GM12878 (cell line): ENCODE results near the gene KLHL36. TPM values are rescaled to one million over a fixed set of nuclear protein-coding genes. Genes with fewer than 3 reads are reported as not detected.

Experiments used
- ATAC-seq: fragments of 200-7000 bp; cut with Tn5 transposase; 3 replicates; pipeline ENCODE4 v1.9.1; 2020; ENCODE audit warnings: mild to moderate bottlenecking, moderate library complexity
- BruUV-seq: library from RNA; stranded (reverse); fragments of 400-500 nt; replicated peaks from 2 replicates; lab custom pipeline; 2021; lab: Mats Ljungman, UMichigan
- CTCF ChIA-PET: fragments of 300-600 bp; sonication (Branson Sonifier 250); formaldehyde crosslinking; extraction: SDS; loops from one replicate; lab custom pipeline; 2021; ENCODE audit warnings: inconsistent platforms; lab: Yijun Ruan, JAX
- POLR2A ChIA-PET: fragments of 350-600 bp; formaldehyde crosslinking; extraction: SDS; loops from one replicate; lab custom pipeline; 2021; ENCODE audit warnings: inconsistent platforms; lab: Charles Lee
- RAD21 ChIA-PET: fragments of 300-600 bp; sonication (Branson Sonifier 250); formaldehyde crosslinking; loops from one replicate; lab custom pipeline; 2023; ENCODE audit warnings: antibody characterized with exemption; ENCODE audit not compliant: unreplicated experiment; lab: Charles Lee
- SMC1A ChIA-PET: fragments of 300-600 bp; sonication (Branson Sonifier 250); formaldehyde crosslinking; loops from one replicate; lab custom pipeline; 2023; ENCODE audit not compliant: unreplicated experiment, uncharacterized antibody; lab: Charles Lee
- DNase-seq: peaks from one replicate; pipeline ENCODE4 v3.0.0-alpha.2; 2011; ENCODE audit warnings: low read depth, low spot score
- FAIRE-seq: peaks from 3 replicates; lab custom pipeline; 2011; peaks lifted over from hg19 to GRCh38; lab: Jason Lieb, UNC
- H2AFZ ChIP-seq: 2 replicates; pipeline ENCODE4 v1.6.0; 2011; ENCODE audit warnings: low read depth, low read length, control low read depth; ENCODE audit not compliant: control insufficient read depth
- H3K27ac ChIP-seq: 2 replicates; pipeline ENCODE4 v1.5.1; 2011; ENCODE audit warnings: control low read depth; ENCODE audit not compliant: control insufficient read depth, insufficient read depth
- H3K27me3 ChIP-seq, 2 experiments: replicated peaks in 1 of 2; 2 replicates each; pipeline versions ENCODE4 v1.6.0 to v1.6.1; 2011; ENCODE audit warnings: low read length in 1 of 2; ENCODE audit not compliant: control insufficient read depth in 2 of 2, insufficient read depth in 2 of 2
- H3K36me3 ChIP-seq, 2 experiments: 2 replicates each; pipeline ENCODE4 v1.5.1; 2011; ENCODE audit warnings: low read length in 1 of 2; ENCODE audit not compliant: control insufficient read depth in 2 of 2, insufficient read depth in 2 of 2
- H3K4me1 ChIP-seq: 2 replicates; pipeline ENCODE4 v1.6.1; 2011; ENCODE audit warnings: mild to moderate bottlenecking, low read length, moderate library complexity, mixed read lengths; ENCODE audit not compliant: control insufficient read depth, insufficient read depth
- H3K4me2 ChIP-seq: 2 replicates; pipeline ENCODE4 v1.6.0; 2011; ENCODE audit warnings: control low read depth; ENCODE audit not compliant: control insufficient read depth, insufficient read depth
- H3K4me3 ChIP-seq: fragments of 200-600 bp; sonication (generic); 2 replicates; pipeline ENCODE4 v1.5.1; 2016
- H3K79me2 ChIP-seq: 2 replicates; pipeline ENCODE4 v1.6.0; 2011; ENCODE audit warnings: low read length; ENCODE audit not compliant: control insufficient read depth, insufficient read depth
- H3K9ac ChIP-seq: 2 replicates; pipeline ENCODE4 v1.8.0; 2011; ENCODE audit warnings: low read length, control low read depth, mixed read lengths; ENCODE audit not compliant: control insufficient read depth, insufficient read depth
- H3K9me3 ChIP-seq: replicated peaks from 3 replicates; pipeline ENCODE4 v1.5.1; 2011; ENCODE audit warnings: mild to moderate bottlenecking, low read length; ENCODE audit not compliant: control insufficient read depth, insufficient read depth
- H4K20me1 ChIP-seq: 2 replicates; pipeline ENCODE4 v1.6.0; 2011; ENCODE audit not compliant: control insufficient read depth, insufficient read depth
- BRCA1 ChIP-seq: IDR thresholded peaks from 2 replicates; pipeline ENCODE4 v1.6.1; 2011; ENCODE audit warnings: low read depth, low read length, improper control_type of control experiment
- CHD4 ChIP-seq: fragments of 200-600 bp; sonication (generic); IDR thresholded peaks from 2 replicates; pipeline ENCODE4 v1.6.1; 2016; ENCODE audit warnings: mild to moderate bottlenecking
- EZH2 ChIP-seq: IDR thresholded peaks from 2 replicates; pipeline ENCODE4 v1.6.1; 2012; ENCODE audit warnings: low read depth, mild to moderate bottlenecking, control low read depth, inconsistent platforms, low read length, borderline replicate concordance; ENCODE audit not compliant: control insufficient read depth
- IKZF2 ChIP-seq, 2 experiments: fragments of 450-650 bp; IDR thresholded peaks; 2 replicates each; pipeline ENCODE4 v1.6.1; 2017; ENCODE audit warnings: mild to moderate bottlenecking in 2 of 2, moderate library complexity in 2 of 2
- JUNB ChIP-seq: IDR thresholded peaks from 2 replicates; pipeline ENCODE4 v1.6.1; 2016; ENCODE audit warnings: antibody characterized with exemption, mild to moderate bottlenecking
- NR2C1 ChIP-seq: fragments of 450-650 bp; IDR thresholded peaks from 2 replicates; pipeline ENCODE4 v1.6.1; 2017; ENCODE audit warnings: antibody characterized with exemption, mild to moderate bottlenecking, moderate library complexity
- NR2F1 ChIP-seq: fragments of 450-650 bp; conservative IDR thresholded peaks from 2 replicates; pipeline ENCODE4 v1.6.1; 2017; ENCODE audit warnings: mild to moderate bottlenecking
- POLR2AphosphoS2 ChIP-seq: IDR thresholded peaks from 2 replicates; pipeline ENCODE4 v1.6.1; 2011; ENCODE audit warnings: low read depth, mild to moderate bottlenecking, low read length, improper control_type of control experiment, moderate library complexity
- SIX5 ChIP-seq: IDR thresholded peaks from 2 replicates; pipeline ENCODE4 v1.6.1; 2011; ENCODE audit warnings: mild to moderate bottlenecking, low read depth, low read length, moderate library complexity; ENCODE audit not compliant: severe bottlenecking
- SMC3 ChIP-seq: IDR thresholded peaks from 2 replicates; pipeline ENCODE4 v1.6.1; 2011; ENCODE audit warnings: low read length, improper control_type of control experiment, borderline replicate concordance
- STAT3 ChIP-seq: IDR thresholded peaks from 2 replicates; pipeline ENCODE4 v1.6.1; 2011; ENCODE audit warnings: low read depth, low read length, improper control_type of control experiment
- ZNF24 ChIP-seq: fragments of 450-650 bp; IDR thresholded peaks from 2 replicates; pipeline ENCODE4 v1.6.1; 2017; ENCODE audit warnings: antibody characterized with exemption, mild to moderate bottlenecking
- WGBS: methylation state at CpG from one replicate; pipeline ENCODE4 v1.1.6; 2016; ENCODE audit warnings: low lambda C conversion rate; ENCODE audit not compliant: insufficient replicate concordance, insufficient coverage; ENCODE audit errors: missing lambda C conversion rate; 5-methylcytosine and 5-hydroxymethylcytosine counted together
- in situ Hi-C: fragments of 300-500 bp; cut with MboI; formaldehyde crosslinking; loops from 9 replicates; pipeline ENCODE4 v1.14.3; 2018; ENCODE audit warnings: mixed read lengths
- intact Hi-C: fragments of 100-400 bp; cut with micrococcal nuclease; formaldehyde crosslinking; loops from one replicate; pipeline ENCODE4 v1.14.2; 2022; ENCODE audit not compliant: unreplicated experiment
- polyA plus RNA-seq, 11 experiments: library from polyadenylated mRNA; depleted of rRNA in 4 of 11; unstranded in 6 of 11; stranded (reverse) in 5 of 11; fragments of >200 nt; fragmentation: Nextera tagmentation in 4 of 11; fragmentation: Illumina TruSeq in 1 of 11; extraction: Ambion mirVana in 4 of 11; extraction: Trizol in 1 of 11; gene quantifications; 1 replicate in 1 of 11; 2 replicates in 10 of 11; pipeline versions ENCODE4 v1.2.1 to v1.2.3, GENCODE V29; 2011 to 2016; ENCODE audit warnings: inconsistent platforms in 2 of 11, missing spikeins in 2 of 11, low read depth in 1 of 11
- total RNA-seq, 4 experiments: library from RNA; depleted of rRNA in 3 of 4; stranded (reverse); fragments of >200 nt in 3 of 4; fragmentation: Illumina TruSeq in 1 of 4; extraction: Trizol in 1 of 4; gene quantifications; 2 replicates each; pipeline versions ENCODE4 v1.2.1 to v1.2.3, GENCODE V29; 2013 to 2021
- TF ChIP-seq, protein P1 (sequence below): fragments of 450-650 bp; IDR thresholded peaks from 2 replicates; pipeline ENCODE4 v1.6.1; 2017; ENCODE audit warnings: mild to moderate bottlenecking, moderate library complexity
- TF ChIP-seq, protein P2 (sequence below): fragments of 450-650 bp; IDR thresholded peaks from 2 replicates; pipeline ENCODE4 v1.6.1; 2017; ENCODE audit warnings: mild to moderate bottlenecking
- TF ChIP-seq, protein P3 (sequence below): IDR thresholded peaks from 2 replicates; pipeline ENCODE4 v1.6.1; 2011; ENCODE audit warnings: mild to moderate bottlenecking, low read depth, low read length, moderate library complexity; ENCODE audit not compliant: insufficient replicate concordance

The KLHL36 gene
- total and polyA plus RNA-seq, 10 of the 15 experiments (the other 5 are each of a cell fraction or from before 2014, with no cell fraction given) = 2.6 to 45.3 (median 16.8) TPM

DNA sequence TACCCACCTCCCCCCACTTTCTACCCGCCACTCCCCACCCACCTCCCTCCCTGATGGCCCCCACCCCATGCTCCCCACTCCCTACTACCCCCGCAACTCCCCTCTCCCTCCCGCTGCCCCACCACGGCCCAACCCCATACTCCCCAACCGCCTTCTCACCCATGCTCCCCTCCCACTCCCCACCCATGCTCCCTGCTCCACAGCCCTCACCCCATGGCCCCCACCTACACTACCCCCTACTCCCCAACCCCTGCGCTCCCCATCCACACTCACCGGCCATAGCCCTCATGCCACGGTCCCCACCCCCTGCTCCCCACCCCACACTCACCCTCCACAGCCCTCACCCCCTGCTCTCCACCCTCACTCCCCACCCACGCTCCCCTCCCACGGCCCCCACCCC, 44.4 kb upstream of the KLHL36 start (continued):
- TF ChIP-seq EZH2 (no peak), SMC3 (no peak)

DNA sequence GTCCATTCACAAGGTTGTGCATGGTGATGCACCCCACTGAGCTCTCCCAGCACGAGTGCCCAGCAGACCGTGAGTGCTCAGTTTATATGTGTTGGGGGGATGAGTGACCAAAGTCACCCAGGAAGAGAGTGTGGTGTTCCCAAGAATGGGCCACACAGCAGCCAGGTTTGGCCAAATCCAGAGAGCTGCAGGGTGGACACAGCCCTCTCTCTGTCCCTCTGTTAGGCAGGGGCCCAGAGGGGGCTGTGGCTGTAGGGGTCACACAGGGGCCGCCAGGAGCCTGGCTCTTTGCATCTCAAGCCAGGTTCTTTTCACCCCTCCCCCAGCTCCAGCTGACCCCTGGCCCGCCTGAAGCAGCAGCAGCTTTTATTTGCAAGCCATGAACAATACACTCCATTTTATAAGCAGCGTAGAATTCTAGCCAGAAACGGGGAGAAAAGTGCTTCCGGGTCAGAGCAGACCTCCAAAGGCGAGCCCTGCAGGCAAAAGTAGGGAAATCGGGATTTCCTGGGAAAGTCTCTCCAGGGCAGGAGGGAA, 43.8 kb upstream of the KLHL36 start:
- peak overlapping the region; percentile 80 for H3K27ac ChIP-seq
- intact Hi-C loops = no loop called here
- no peak for DNase-seq
- peaks cover 82% of the 10 kb centered on the region for H3K4me1 ChIP-seq
- ChIA-PET CTCF (interaction anchor here (5.4 kb wide), 1 partner anchor 18 kb away, joined by 42 read pairs; no protein-coding TSS in a partner anchor), RAD21 (interaction anchor here (4.9 to 13.6 kb wide), 3 partner anchors 7 to 90 kb away, joined by 22 to 224 read pairs (median 79); partner anchors contain the start of gene COTL1), POLR2A (interaction anchor here (2.0 to 16.2 kb wide), 3 partner anchors 8 to 11 kb away, joined by 5 to 214 read pairs (median 12); partner anchors contain the start of gene COTL1), SMC1A (interaction anchor here (0.8 to 14.5 kb wide), 4 partner anchors 12 to 124 kb away, joined by 3 to 229 read pairs (median 94); partner anchors contain the start of gene COTL1)
- H3K36me3 ChIP-seq = peaks cover 2 to 10% of the 10 kb centered on the region in 2 experiments; a peak in 3 of 4 replicates
- BruUV-seq = no TSS peak
- peaks cover 93% of the 10 kb centered on the region for H3K79me2 ChIP-seq
- peak overlapping the region; percentile 92 for H3K4me2 ChIP-seq
- H3K9me3 ChIP-seq = no peaks in the 10 kb centered on the region; the same call in 2 of the 3 replicates
- no peak overlapping the region for H2AFZ ChIP-seq
- no peaks in the 10 kb centered on the region for H3K27me3 ChIP-seq
- 45% methylated on average over 9 of the region's 9 CpGs for WGBS
- FAIRE-seq = no peak
- H4K20me1 ChIP-seq = no peaks in the 10 kb centered on the region
- peak overlapping the region; percentile 18; the same call in 1 of the 2 replicates for H3K9ac ChIP-seq
- in situ Hi-C loops = loop anchor here (10.0 to 25.0 kb wide), 2 partner anchors 650 to 958 kb away; partner anchors contain the start of gene OSGIN1
- ATAC-seq = 0 out of 3 replicates have a peak, but pooled peaks have one; percentile 4
- peak overlapping the region; percentile 60; the same call in 1 of the 2 replicates for H3K4me3 ChIP-seq
- peak; percentile 75 for TF ChIP-seq NR2C1
- TF ChIP-seq POLR2AphosphoS2 = no peak
- TF ChIP-seq IKZF2 (IDR thresholded peaks at IDR 0.05) = peak; percentile 28; a peak in 2 of 4 replicates
- TF ChIP-seq, protein P1, sequence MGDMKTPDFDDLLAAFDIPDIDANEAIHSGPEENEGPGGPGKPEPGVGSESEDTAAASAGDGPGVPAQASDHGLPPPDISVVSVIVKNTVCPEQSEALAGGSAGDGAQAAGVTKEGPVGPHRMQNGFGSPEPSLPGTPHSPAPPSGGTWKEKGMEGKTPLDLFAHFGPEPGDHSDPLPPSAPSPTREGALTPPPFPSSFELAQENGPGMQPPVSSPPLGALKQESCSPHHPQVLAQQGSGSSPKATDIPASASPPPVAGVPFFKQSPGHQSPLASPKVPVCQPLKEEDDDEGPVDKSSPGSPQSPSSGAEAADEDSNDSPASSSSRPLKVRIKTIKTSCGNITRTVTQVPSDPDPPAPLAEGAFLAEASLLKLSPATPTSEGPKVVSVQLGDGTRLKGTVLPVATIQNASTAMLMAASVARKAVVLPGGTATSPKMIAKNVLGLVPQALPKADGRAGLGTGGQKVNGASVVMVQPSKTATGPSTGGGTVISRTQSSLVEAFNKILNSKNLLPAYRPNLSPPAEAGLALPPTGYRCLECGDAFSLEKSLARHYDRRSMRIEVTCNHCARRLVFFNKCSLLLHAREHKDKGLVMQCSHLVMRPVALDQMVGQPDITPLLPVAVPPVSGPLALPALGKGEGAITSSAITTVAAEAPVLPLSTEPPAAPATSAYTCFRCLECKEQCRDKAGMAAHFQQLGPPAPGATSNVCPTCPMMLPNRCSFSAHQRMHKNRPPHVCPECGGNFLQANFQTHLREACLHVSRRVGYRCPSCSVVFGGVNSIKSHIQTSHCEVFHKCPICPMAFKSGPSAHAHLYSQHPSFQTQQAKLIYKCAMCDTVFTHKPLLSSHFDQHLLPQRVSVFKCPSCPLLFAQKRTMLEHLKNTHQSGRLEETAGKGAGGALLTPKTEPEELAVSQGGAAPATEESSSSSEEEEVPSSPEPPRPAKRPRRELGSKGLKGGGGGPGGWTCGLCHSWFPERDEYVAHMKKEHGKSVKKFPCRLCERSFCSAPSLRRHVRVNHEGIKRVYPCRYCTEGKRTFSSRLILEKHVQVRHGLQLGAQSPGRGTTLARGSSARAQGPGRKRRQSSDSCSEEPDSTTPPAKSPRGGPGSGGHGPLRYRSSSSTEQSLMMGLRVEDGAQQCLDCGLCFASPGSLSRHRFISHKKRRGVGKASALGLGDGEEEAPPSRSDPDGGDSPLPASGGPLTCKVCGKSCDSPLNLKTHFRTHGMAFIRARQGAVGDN = peak; percentile 72; the same call in 1 of the 2 replicates
- no peak for TF ChIP-seq BRCA1
- TF ChIP-seq STAT3 = no peak
- TF ChIP-seq SIX5 = no peak
- peak; percentile 79 for TF ChIP-seq NR2F1
- TF ChIP-seq JUNB = no peak
- TF ChIP-seq, protein P2, sequence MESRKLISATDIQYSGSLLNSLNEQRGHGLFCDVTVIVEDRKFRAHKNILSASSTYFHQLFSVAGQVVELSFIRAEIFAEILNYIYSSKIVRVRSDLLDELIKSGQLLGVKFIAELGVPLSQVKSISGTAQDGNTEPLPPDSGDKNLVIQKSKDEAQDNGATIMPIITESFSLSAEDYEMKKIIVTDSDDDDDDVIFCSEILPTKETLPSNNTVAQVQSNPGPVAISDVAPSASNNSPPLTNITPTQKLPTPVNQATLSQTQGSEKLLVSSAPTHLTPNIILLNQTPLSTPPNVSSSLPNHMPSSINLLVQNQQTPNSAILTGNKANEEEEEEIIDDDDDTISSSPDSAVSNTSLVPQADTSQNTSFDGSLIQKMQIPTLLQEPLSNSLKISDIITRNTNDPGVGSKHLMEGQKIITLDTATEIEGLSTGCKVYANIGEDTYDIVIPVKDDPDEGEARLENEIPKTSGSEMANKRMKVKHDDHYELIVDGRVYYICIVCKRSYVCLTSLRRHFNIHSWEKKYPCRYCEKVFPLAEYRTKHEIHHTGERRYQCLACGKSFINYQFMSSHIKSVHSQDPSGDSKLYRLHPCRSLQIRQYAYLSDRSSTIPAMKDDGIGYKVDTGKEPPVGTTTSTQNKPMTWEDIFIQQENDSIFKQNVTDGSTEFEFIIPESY = no peak
- TF ChIP-seq ZNF24 = no peak
- TF ChIP-seq, protein P3, sequence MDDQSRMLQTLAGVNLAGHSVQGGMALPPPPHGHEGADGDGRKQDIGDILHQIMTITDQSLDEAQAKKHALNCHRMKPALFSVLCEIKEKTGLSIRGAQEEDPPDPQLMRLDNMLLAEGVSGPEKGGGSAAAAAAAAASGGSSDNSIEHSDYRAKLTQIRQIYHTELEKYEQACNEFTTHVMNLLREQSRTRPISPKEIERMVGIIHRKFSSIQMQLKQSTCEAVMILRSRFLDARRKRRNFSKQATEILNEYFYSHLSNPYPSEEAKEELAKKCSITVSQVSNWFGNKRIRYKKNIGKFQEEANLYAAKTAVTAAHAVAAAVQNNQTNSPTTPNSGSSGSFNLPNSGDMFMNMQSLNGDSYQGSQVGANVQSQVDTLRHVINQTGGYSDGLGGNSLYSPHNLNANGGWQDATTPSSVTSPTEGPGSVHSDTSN = no peak
- TF ChIP-seq CHD4 = no peak
